Measurements from ENCODE around the gene MCTP2. TPM values are rescaled to one million over a fixed set of nuclear protein-coding genes. Genes with fewer than 3 reads are reported as not detected.

MCTP2 gene
- total and polyA plus RNA-seq, 2 donors (not counting 1 experiment from before 2014, with no cell fraction given): 38.3 to 64.8 TPM

- H3K4me1 Mint-ChIP-seq: no peaks in the 10 kb centered on the region
- H3K9me3 ChIP-seq (ENCODE audit: control extremely low read depth in 1 of 3, control insufficient read depth in 2 of 3, insufficient read depth in 1 of 3, low read length in 2 of 3): no peaks in the 10 kb centered on the region
- peaks cover 10 to 24% of the 10 kb centered on the region in 2 experiments for H3K36me3 ChIP-seq (replicated peaks in 1 of 2; ENCODE audit: control extremely low read depth in 1 of 2, control insufficient read depth in 1 of 2, extremely low read depth in 1 of 2, insufficient read depth in 2 of 2, low read length in 1 of 2)
- H3K4me1 ChIP-seq (ENCODE audit: control insufficient read depth in 2 of 2, insufficient read depth in 2 of 2, low read length in 2 of 2): no peaks in the 10 kb centered on the region
- TF ChIP-seq CTCF (IDR thresholded peaks at IDR 0.05) (no peak), EZH2 (IDR thresholded peaks at IDR 0.05; ENCODE audit: borderline replicate concordance, insufficient read depth, low read depth, low read length, poor library complexity, severe bottlenecking) (no peak)
- no peaks in the 10 kb centered on the region for H4K20me1 ChIP-seq (ENCODE audit: control insufficient read depth, insufficient read depth, low read length, poor library complexity, severe bottlenecking)
- H3K9me3 Mint-ChIP-seq (ENCODE audit: insufficient read depth): no peaks in the 10 kb centered on the region
- DNase-seq: no peak
- H3K27ac ChIP-seq (ENCODE audit: low read length in 2 of 2): no peak overlapping the region
- no peak overlapping the region for H3K4me3 Mint-ChIP-seq
- ChIA-PET CTCF (no interaction called here), POLR2A (no interaction called here)
- no peaks in the 10 kb centered on the region for H3K27me3 Mint-ChIP-seq
- no peak overlapping the region for H3K4me2 ChIP-seq (replicated peaks; ENCODE audit: low read depth, low read length, poor library complexity, severe bottlenecking)
- WGBS (ENCODE audit: insufficient coverage): no CpG with 5 or more reads among the region's 3 CpGs
- H3K9ac ChIP-seq (ENCODE audit: low read length): no peak overlapping the region
- no peak overlapping the region for H2AFZ ChIP-seq (ENCODE audit: insufficient read depth, low read depth, low read length, poor library complexity, severe bottlenecking)
- no peak overlapping the region for H3K27ac Mint-ChIP-seq
- H3K79me2 ChIP-seq (ENCODE audit: control insufficient read depth, insufficient read depth, low read length): no peaks in the 10 kb centered on the region
- H3K4me3 ChIP-seq (ENCODE audit: control extremely low read depth in 1 of 5, extremely low read depth in 1 of 5, insufficient read depth in 1 of 5, low read depth in 2 of 5, low read length in 4 of 5): no peak overlapping the region
- ATAC-seq (ENCODE audit: low read depth): no peak
- H3K27me3 ChIP-seq (replicated peaks in 1 of 4; ENCODE audit: control extremely low read depth in 1 of 4, control insufficient read depth in 3 of 4, insufficient read depth in 4 of 4, low read length in 3 of 4): no peaks in the 10 kb centered on the region
- intact Hi-C loops (cut with micrococcal nuclease): no loop called here
These were observed 207.8 kb downstream of the MCTP2 start for GRCh38 chr15:94439158-94439557.

GRCh38 chr15:94441760-94442159 lies 210.4 kb downstream of the MCTP2 start:
- DNase-seq (no peak), ATAC-seq (ENCODE audit: low read depth) (no peak)
- Histone ChIP-seq H3K79me2 (ENCODE audit: control insufficient read depth, insufficient read depth, low read length) (no peaks in the 10 kb centered on the region), H3K4me1 (ENCODE audit: control insufficient read depth in 2 of 2, insufficient read depth in 2 of 2, low read length in 2 of 2) (no peaks in the 10 kb centered on the region), H3K36me3 (replicated peaks in 1 of 2; ENCODE audit: control extremely low read depth in 1 of 2, control insufficient read depth in 1 of 2, extremely low read depth in 1 of 2, insufficient read depth in 2 of 2, low read length in 1 of 2) (peaks cover 19 to 41% of the 10 kb centered on the region in 2 experiments), H2AFZ (ENCODE audit: insufficient read depth, low read depth, low read length, poor library complexity, severe bottlenecking) (no peak overlapping the region), H3K4me2 (replicated peaks; ENCODE audit: low read depth, low read length, poor library complexity, severe bottlenecking) (no peak overlapping the region), H4K20me1 (ENCODE audit: control insufficient read depth, insufficient read depth, low read length, poor library complexity, severe bottlenecking) (no peaks in the 10 kb centered on the region), H3K27ac (ENCODE audit: low read length in 2 of 2) (no peak overlapping the region), H3K4me3 (ENCODE audit: control extremely low read depth in 1 of 5, extremely low read depth in 1 of 5, insufficient read depth in 1 of 5, low read depth in 2 of 5, low read length in 4 of 5) (no peak overlapping the region), H3K9me3 (ENCODE audit: control extremely low read depth in 1 of 3, control insufficient read depth in 2 of 3, insufficient read depth in 1 of 3, low read length in 2 of 3) (no peaks in the 10 kb centered on the region), H3K9ac (ENCODE audit: low read length) (no peak overlapping the region), H3K27me3 (replicated peaks in 1 of 4; ENCODE audit: control extremely low read depth in 1 of 4, control insufficient read depth in 3 of 4, insufficient read depth in 4 of 4, low read length in 3 of 4) (no peaks in the 10 kb centered on the region)
- H3K4me3 Mint-ChIP-seq: no peak overlapping the region
- ChIA-PET CTCF (no interaction called here), POLR2A (no interaction called here)
- no peaks in the 10 kb centered on the region for H3K27me3 Mint-ChIP-seq
- H3K9me3 Mint-ChIP-seq (ENCODE audit: insufficient read depth): no peaks in the 10 kb centered on the region
- intact Hi-C loops (cut with micrococcal nuclease): no loop called here
- no peak for TF ChIP-seq CTCF (IDR thresholded peaks at IDR 0.05)
- no peak for TF ChIP-seq EZH2 (IDR thresholded peaks at IDR 0.05; ENCODE audit: borderline replicate concordance, insufficient read depth, low read depth, low read length, poor library complexity, severe bottlenecking)
- WGBS (ENCODE audit: insufficient coverage): 100% methylated on average over 1 of the region's 3 CpGs
- H3K4me1 Mint-ChIP-seq: no peaks in the 10 kb centered on the region
- no peak overlapping the region for H3K27ac Mint-ChIP-seq
